Measurements from ENCODE around the gene IFITM5.
"Not testable (repeated sequence)": the region's sequence is repeated elsewhere in the genome, so short reads cannot be mapped to it uniquely, and the experiment has no call there.

The IFITM5 gene

DNA sequence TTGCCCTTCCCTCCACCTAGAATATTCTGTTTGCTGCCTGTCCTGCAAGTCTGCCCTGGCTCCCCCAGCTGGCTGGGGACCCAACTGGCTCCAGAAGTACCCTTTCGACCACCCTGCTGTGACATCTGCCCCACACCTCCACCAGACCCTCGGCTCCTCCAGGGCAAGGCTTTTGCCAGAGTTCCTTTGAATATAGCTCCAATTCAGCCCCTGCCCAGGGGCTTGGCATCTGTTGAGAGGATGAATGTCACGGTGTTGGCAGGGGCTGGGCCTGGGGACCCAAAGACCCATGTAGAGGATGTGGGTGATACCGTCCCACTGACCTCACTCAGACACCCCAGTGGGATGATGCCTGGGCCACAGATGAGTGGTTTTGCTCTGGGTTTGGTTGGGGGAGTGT lies 17.2 kb downstream of the IFITM5 start:
- DNase-seq, result no peak

DNA sequence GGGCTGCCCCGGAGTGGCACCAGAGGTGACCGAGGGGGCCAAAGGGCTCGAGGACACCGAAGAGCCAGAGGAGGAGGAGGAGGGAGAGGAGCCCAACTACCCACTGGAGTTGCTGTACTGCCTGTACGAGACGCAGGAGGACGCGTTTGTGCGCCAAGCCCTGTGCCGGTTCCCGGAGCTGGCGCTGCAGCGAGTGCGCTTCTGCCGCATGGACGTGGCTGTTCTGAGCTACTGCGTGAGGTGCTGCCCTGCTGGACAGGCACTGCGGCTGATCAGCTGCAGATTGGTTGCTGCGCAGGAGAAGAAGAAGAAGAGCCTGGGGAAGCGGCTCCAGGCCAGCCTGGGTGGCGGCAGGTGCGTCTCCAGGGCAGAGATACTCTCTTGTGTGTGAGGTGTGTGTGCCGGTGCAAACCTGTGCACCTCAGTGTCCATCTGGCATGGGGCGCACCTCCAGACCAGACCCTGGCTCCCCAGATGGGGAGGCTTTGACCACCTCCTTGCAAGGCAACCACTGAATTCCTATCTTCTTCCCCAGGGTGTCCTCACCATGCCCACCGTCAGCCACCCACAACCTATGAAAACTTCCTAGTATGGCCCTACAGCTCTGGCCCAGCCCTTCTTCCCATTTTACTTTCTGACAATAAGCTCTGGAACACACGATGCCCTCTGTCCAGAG lies 17.7 kb downstream of the IFITM5 start:
- no peak for DNase-seq

DNA sequence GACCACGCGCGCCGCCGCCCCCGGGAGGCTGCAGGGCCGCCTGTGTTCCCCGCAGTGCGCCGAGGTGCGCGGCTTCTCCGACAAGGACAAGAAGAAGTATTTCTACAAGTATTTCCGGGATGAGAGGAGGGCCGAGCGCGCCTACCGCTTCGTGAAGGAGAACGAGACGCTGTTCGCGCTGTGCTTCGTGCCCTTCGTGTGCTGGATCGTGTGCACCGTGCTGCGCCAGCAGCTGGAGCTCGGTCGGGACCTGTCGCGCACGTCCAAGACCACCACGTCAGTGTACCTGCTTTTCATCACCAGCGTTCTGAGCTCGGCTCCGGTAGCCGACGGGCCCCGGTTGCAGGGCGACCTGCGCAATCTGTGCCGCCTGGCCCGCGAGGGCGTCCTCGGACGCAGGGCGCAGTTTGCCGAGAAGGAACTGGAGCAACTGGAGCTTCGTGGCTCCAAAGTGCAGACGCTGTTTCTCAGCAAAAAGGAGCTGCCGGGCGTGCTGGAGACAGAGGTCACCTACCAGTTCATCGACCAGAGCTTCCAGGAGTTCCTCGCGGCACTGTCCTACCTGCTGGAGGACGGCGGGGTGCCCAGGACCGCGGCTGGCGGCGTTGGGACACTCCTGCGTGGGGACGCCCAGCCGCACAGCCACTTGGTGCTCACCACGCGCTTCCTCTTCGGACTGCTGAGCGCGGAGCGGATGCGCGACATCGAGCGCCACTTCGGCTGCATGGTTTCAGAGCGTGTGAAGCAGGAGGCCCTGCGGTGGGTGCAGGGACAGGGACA lies 18.4 kb downstream of the IFITM5 start:
- no peak for DNase-seq

DNA sequence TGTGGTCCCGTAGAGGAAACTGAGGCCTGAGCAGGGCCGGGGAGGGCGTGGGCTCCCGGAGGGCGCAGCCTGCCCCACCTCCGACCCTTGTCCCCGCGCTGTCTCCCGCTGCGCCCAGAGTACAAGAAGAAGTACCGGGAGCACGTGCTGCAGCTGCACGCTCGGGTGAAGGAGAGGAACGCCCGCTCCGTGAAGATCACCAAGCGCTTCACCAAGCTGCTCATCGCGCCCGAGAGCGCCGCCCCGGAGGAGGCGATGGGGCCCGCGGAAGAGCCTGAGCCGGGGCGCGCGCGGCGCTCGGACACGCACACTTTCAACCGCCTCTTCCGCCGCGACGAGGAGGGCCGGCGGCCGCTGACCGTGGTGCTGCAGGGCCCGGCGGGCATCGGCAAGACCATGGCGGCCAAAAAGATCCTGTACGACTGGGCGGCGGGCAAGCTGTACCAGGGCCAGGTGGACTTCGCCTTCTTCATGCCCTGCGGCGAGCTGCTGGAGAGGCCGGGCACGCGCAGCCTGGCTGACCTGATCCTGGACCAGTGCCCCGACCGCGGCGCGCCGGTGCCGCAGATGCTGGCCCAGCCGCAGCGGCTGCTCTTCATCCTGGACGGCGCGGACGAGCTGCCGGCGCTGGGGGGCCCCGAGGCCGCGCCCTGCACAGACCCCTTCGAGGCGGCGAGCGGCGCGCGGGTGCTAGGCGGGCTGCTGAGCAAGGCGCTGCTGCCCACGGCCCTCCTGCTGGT lies 19.2 kb downstream of the IFITM5 start:
- no peak for DNase-seq

DNA sequence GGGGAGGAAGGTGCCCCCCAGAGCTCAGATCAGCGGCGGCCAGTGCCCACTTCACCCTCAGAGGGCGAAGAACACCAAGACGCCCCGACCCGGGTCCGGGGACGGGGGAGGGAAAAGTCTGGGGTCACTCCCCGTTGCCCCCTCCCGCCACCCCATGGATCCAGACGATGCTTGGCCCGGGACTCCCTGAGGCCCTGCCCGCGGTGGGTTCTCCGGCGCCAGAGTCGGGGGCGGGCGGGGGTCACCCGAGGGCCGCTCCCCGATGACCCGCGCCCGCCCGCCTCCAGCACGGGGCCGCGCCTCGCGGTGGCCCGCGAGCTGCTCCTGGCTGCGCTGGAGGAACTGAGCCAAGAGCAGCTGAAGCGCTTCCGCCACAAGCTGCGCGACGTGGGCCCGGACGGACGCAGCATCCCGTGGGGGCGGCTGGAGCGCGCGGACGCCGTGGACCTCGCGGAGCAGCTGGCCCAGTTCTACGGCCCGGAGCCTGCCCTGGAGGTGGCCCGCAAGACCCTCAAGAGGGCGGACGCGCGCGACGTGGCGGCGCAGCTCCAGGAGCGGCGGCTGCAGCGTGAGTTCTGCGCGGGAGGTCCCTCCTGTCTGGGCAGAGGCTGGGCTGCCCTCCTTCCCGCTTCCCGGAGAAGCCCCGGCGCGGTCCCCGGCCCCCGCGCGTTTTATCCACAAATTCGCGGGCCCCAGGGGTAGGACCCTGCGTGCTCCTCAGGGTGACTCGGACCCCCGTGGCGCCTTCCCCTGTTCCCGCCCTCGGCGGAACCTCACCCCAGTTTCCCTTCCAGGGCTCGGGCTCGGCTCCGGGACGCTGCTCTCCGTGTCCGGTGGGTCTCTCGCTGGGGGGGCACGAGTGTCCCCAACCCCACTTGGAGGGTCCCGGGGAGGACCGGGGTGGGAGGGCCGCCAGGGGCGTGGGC lies 20.0 kb downstream of the IFITM5 start:
- DNase-seq, result no peak

DNA sequence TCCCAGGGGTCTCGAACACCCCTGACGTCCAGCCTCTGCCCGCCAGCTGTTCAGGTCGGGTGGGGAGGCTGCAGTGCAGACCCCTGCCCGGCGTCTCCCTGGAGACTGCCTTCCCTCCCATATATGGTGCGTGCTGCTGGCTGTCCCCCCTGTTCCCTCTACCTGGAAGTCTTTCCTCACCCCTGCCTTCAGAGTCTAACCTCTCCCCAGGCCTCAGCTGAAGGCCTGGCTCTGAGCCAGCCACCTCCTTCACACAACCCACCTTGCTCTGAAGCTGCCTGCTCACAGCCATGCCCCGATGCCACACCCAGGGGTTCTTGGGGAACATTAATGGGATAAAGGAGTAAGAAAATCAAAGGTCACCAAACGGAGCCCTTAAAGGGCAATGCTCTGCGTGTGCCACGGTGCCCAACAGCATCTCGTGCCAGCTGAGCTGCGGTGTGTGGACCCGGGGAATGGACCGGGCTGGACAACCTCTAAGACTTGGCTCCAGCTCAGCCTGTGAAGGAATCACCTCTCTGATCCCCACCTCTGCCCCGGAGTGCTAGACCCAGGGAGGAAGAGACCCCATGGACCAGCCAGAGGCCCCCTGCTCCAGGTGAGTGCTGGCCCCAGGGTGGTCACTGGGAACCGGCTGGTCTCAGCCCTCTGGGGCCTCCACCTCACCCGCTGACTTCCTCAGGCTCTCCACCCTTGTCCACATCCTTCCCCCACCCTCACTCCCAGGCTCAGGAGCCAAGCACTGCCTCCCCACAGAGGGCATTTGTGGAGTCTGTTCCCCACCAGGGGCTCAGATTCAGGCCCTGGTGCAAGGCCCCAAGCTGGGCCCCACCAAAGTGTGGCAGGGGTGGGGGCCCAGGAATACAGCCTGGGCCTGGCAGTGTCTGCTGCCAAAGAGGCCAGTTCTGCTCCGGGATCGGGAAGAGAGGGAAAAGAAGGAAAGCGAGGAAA lies 21.1 kb downstream of the IFITM5 start, which contains the start of gene NLRP6:
NLRP6 (plus strand) TSS at position 407 of the 951 bp plus-strand sequence; CDS start at position 570, 163 bp downstream.
- no peak for DNase-seq

DNA sequence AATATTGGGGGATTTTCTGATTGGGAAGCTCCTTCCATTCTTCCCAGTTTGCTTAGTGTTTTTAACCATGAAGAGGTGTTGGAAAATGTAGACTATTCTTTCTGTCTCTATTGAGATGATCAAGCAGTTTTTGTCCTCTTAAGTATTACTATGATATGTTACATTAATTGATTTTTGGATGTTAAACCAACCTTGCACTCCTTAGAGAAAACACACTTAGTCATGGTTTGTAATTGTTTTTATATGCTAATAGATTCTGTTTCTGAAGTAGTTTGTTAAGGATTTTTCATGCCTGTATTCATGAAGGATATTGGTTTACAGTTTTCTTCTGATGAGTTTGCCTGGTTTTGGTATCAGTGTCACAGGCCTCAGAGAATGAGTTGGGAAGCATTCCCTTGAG lies 23.1 kb downstream of the IFITM5 start:
- DNase-seq, result no peak

DNA sequence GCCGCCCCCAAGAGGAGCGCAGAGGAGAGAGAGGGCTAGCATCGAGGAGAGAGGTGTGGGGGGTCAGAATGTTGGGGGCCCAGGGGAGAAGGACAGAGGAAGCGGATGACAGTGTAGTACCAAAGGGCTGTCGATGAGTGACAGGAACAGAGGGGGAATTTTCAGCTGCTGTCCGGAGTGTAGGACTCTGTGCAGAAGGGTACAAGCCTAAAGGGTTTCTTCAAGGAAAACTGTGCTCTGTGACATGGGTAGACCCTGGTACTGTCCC lies 26.5 kb downstream of the IFITM5 start:
- no peak for DNase-seq

DNA sequence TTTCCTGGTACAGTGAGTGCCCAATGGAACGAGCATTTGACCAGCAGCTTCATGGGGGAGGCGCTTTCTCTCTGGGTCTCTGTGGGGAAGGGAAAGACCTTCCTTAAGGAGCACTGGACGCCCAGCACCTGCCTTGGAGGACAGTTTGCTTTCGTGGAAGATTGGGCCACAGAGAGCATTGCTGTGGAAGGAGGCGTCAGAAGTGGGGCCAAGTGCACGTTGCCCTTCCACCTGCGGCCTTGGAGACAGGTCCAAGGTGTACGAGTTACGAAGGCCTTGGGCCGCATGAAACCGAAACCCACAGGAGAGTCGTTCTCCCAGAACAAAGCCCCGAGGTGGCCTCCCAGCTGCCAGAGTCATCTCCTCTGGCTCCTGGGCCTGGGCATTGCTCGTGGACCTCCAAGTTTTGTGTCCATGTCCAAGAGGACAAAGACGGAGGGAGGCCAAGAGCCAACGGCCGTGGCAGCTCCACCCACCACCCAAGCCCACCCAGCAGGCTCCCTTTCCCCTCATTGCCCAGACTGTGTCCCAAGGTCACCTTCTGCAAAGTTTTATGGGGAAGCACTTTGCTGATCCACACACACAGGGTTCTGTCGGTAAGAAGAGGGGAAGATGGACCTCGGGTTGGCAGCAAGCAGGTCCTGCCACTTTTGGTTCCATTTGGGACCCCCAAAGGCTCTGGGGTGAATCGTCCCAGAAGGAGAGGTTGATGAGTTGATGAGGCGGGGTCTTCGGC lies 27.0 kb downstream of the IFITM5 start:
- no peak for DNase-seq

DNA sequence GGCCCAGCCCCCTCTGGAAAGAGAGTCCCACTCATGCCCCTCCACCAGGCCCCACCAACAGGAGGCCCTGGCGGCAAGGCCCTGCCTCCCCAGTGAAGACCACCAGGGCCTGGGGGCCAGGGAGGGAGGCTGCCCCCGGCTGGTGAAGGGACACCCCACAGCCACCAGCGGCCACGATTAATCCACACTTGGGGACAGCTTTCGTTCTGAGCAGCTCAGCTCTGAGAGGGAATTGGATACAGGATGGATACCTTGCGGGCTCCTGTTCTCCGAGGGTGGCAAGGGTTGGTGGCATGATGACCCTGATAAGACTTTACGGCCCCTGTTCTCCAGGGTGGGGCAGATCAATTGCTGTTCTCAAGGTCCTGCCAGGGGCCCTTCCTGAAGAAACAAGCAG lies 28.0 kb downstream of the IFITM5 start:
- no peak for DNase-seq

DNA sequence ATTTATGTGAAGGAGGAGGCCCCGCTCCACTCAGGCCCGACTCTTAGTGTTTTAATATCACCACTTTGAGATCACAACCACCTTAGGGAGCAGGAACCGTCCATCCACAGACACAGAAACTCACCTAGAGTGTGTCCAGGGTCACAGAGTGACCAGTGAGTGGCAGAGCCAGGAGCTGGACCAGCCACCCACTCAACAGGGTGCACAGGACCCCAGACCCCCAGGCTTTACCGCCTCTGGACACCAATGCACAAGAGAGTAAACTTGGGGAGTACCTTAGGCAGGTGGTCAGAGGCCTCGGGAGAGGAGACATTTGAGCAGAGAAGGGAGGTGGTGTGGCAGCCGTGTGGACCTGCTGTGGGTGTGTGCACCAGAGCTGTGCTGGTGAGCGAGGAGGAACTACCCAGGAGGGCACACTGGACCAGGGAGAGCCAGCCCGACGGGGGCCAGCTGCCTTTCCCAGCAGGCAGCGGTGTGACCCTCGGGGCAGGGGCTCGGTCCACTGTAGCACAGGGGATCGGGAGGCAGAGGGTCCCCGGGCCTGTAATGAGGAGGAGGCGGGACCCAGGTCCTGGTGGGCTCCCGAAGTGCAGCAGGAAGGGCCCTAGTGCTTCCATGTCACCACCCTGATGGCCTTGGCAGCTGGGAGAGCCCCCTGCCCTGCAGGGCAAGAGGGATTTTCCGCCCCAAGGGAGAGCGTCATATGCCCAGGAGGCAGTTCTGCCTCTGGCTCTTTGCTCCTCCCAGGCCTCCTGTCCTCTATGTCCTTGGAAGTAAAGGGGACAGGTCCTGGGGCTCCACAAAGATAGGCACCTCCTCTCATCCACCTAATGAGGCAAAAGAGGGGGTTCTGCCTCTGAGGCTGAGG lies 28.6 kb downstream of the IFITM5 start:
- no peak for DNase-seq

DNA sequence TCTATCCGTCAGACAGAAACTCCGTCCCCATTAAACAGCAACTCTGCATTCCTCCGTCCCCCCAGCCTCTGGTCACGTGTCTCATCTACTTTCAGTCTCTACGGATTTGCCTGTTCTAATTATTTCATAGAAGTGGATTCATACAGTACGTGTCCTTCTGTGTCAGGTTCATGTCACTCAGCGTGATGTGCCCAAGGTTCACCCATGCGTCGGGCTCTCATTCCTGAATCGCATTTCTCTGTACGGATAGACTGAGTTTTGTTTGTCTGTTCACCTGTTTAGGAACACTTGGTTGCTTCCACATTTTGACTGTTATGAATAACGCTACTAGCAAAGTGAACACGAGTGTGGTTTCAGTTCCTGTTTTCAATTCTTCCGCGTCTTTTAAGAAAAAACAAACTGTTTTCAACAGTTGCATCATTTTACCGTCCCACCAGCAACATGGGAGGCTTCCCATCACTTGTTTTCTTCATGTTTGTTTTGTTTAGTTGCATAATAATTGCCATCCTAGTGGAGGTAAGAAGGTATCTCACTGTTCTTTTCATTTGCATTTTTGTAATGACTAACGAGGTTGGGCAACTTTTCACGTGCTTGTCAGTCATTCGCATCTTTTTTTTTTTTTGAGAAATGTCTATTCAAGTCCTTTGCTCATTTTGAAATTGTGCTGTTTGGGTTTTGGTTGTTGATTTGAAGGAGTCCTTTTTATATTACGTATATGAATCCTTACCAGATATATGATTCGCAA lies 30.0 kb downstream of the IFITM5 start:
- no peak for DNase-seq

DNA sequence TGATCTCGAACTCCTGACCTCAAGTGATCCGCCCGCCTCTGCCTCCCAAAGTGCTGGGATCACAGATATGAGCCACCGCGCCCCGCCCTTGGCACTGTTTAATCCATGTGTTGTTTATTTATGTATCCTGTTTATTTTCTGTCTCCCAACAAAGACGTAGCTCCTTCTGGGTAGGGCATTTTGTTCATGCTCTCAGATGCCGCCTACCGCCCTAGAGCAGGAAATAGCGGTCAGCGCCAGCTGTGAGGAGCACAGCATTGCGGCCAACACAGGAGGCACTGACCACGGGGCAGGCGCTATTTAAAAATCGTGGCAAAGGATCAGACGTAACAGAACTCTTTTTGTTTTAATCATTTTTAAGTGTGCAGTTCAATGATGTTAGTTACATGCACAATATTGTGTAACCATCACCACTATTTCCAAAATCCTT lies 30.6 kb downstream of the IFITM5 start:
- DNase-seq, result not testable (repeated sequence)

DNA sequence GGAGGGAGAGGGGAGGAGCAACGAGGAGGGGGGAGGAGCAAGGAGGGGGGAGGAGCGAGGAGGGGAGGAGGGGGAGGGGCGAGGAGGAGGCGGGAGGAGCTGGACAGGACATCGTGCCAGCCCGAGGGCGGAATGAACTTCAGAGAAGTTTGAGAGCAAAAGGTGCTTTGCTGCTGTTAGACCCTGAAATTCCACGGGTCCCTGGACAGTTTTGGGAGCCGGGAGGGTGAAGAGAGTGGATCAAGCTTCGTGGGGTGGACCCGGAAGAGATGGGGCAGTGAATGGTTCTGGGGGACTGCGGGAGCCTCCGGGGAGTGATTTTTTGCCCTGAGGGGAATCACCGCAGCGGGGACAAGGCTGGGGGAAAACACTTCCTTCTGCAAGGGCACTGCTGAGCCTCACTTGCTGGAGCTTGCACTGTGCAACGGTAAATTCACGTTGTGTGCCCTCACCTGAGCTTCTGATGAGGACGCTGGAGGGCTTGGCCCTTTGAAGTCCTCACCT lies 31.8 kb downstream of the IFITM5 start:
- DNase-seq, result no peak

DNA sequence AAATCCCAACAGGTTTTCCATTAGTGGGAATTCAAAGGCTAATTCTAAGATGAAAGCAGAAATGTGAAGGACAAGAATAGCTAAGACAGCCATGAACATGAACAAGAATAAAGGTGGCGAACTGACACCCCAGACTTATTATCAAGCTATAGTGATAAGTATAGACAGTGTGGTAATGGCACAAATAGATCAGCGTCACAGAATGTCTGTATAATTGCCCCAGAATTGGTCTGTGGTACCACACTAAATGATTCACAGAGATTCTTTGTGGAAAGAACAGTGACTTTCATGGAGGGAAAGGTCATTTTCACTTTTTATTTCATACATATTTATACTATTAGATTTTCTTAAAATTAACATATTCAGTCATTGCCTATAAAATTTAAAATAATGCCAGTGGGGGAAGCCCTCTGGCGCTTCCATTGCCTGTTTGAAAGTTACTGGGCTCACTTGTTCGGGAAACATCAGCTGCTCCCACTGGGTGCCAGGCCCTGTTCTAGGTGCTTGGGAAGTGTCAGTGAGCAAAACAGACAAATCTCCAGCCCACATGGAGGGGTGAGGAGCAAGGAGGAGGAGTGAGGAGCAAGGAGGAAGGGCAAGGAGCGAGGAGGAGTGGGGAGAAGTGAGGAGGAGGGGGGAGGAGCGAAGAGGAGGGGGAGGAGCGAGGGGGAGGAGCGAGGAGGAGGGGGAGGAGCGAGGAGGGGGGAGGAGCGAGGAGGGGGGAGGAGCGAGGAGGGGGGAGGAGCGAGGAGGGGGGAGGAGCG lies 32.5 kb downstream of the IFITM5 start:
- no peak for DNase-seq

DNA sequence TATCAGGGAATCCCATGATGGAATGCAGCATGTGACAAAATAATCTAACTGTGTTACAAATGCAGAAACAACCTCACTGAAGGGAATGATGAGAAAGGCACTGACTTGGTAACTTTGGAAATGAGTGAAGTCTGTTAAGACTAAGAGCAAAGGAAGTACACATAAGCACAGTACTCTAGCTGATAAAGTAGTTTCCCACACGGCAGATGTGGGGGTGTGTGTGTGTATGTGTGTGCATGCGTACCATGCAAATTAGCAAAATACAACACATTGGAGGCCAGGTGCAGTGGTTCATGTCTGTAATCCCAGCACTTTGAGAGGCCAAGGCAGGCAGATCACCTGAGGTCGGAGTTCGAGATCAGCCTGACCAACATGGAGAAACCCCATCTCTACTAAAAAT lies 37.7 kb downstream of the IFITM5 start:
- no peak for DNase-seq

DNA sequence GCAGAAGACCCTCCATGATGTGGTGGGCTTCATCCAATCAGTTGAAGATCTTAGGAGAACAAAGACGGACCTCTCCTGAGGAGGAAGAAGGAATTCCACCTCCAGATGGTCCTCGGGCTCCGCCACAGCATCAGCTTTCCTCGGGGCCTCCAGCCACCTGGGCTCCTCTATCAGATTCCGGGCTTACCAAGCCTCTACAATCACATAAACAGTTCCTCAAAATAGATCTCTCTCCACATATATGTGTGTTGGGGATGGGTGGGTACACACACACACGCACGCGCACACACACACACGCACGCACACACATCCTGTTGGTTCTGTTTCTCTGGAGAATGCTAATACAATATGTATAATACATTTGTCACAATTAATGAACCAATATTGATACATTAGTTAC lies 39.9 kb downstream of the IFITM5 start:
- DNase-seq, result no peak
